Brain microvascular endothelial cell (primary cell): Measurements from ENCODE around the gene C1orf115.

Source experiments
- DNase-seq: peaks from one replicate; pipeline ENCODE4 v3.0.0-alpha.2; 2020
- H3K27ac ChIP-seq: fragments of 250-450 bp; sonication (Bioruptor Pico); 2 replicates; pipeline ENCODE4 v1.5.1; 2020; ENCODE audit warnings: mild to moderate bottlenecking, moderate library complexity
- H3K27me3 ChIP-seq: fragments of 250-450 bp; sonication (Bioruptor Pico); replicated peaks from 2 replicates; pipeline ENCODE4 v1.5.1; 2020; ENCODE audit warnings: mild to moderate bottlenecking
- H3K36me3 ChIP-seq: fragments of 250-450 bp; sonication (Bioruptor Pico); replicated peaks from 2 replicates; pipeline ENCODE4 v1.5.1; 2020; ENCODE audit warnings: mild to moderate bottlenecking
- H3K4me3 ChIP-seq: 2 replicates; pipeline ENCODE4 v1.5.1; 2011; ENCODE audit warnings: low read depth, mild to moderate bottlenecking, control low read depth, low read length, moderate library complexity
- in situ Hi-C: cut with HindIII; loops from 2 replicates; pipeline ENCODE4 v1.10.0; 2017; ENCODE audit warnings: low sequenced_read_pairs, low pct_ligation_motif_present
- TF ChIP-seq, protein P1 (sequence below): IDR thresholded peaks from 2 replicates; pipeline ENCODE4 v1.5.1; 2011; ENCODE audit warnings: low read depth, mild to moderate bottlenecking, moderate library complexity, low read length, control low read depth, inconsistent platforms; ENCODE audit errors: missing control alignments

Gene C1orf115

GRCh38 chr1:220742520-220742919 is 52.4 kb downstream of the C1orf115 start:
- no peak overlapping the region for H3K4me3 ChIP-seq
- H3K27me3 ChIP-seq = no peaks in the 10 kb centered on the region
- TF ChIP-seq, protein P1, sequence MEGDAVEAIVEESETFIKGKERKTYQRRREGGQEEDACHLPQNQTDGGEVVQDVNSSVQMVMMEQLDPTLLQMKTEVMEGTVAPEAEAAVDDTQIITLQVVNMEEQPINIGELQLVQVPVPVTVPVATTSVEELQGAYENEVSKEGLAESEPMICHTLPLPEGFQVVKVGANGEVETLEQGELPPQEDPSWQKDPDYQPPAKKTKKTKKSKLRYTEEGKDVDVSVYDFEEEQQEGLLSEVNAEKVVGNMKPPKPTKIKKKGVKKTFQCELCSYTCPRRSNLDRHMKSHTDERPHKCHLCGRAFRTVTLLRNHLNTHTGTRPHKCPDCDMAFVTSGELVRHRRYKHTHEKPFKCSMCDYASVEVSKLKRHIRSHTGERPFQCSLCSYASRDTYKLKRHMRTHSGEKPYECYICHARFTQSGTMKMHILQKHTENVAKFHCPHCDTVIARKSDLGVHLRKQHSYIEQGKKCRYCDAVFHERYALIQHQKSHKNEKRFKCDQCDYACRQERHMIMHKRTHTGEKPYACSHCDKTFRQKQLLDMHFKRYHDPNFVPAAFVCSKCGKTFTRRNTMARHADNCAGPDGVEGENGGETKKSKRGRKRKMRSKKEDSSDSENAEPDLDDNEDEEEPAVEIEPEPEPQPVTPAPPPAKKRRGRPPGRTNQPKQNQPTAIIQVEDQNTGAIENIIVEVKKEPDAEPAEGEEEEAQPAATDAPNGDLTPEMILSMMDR = no peak
- no peak for DNase-seq
- in situ Hi-C loops = no loop called here
- H3K36me3 ChIP-seq = no peaks in the 10 kb centered on the region
- no peak overlapping the region for H3K27ac ChIP-seq

DNA sequence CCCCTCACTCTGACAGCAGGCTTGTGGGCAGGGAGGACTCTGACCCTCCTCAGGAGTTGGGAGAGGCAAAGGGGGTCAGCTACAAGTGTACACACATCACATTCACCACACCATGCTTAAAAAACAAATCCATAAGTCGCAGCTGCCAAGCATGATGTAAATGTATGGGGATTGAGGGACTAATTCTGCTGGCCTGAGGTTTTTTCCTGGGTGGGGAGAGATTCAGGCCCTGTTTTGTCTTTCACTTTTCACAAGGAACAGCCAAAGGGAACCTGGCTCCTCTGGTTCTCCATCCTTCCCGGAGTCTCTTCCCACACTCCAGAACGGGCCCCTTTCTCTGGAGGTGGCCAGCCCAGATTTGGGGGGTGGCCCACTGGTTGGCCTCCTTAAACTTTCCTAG is 56.7 kb downstream of the C1orf115 start:
- H3K27ac ChIP-seq = no peak overlapping the region
- H3K4me3 ChIP-seq = no peak overlapping the region
- in situ Hi-C loops = no loop called here
- H3K27me3 ChIP-seq = no peaks in the 10 kb centered on the region
- DNase-seq = no peak
- TF ChIP-seq, protein P1 = no peak
- no peaks in the 10 kb centered on the region for H3K36me3 ChIP-seq

DNA sequence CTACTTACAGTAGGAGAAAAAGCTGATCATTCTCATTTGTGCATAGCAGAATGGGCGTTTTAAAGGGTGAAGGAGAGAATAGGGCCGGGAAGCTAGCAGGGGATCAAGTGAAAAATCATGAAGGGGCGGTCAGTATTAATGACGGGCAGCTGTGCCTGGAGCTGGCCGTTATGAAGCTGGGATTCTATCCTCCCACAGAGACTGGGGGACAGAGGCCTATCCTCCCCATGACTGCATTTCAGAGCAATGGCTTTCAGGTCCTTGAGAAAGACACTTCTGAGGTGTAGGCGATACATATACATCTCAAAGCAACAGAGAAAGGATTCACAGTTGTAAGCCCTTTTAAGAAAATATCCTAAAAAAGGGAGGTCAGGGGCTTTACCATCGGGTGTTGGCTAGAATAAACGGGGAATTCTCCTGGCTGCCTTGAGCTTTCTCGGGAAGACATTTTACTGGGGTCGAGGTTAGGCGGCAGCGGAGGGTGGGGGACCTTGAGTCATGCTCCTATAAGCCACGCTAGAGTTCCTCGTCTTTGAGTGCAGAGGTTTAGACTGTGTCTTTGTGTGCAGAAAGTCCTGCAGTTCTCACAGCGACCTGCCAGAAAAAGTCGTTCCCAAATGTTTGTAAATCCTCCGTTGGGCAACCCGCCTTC is 57.4 kb downstream of the C1orf115 start:
- Histone ChIP-seq H3K27me3 (no peaks in the 10 kb centered on the region), H3K27ac (no peak overlapping the region)
- DNase-seq = no peak

DNA sequence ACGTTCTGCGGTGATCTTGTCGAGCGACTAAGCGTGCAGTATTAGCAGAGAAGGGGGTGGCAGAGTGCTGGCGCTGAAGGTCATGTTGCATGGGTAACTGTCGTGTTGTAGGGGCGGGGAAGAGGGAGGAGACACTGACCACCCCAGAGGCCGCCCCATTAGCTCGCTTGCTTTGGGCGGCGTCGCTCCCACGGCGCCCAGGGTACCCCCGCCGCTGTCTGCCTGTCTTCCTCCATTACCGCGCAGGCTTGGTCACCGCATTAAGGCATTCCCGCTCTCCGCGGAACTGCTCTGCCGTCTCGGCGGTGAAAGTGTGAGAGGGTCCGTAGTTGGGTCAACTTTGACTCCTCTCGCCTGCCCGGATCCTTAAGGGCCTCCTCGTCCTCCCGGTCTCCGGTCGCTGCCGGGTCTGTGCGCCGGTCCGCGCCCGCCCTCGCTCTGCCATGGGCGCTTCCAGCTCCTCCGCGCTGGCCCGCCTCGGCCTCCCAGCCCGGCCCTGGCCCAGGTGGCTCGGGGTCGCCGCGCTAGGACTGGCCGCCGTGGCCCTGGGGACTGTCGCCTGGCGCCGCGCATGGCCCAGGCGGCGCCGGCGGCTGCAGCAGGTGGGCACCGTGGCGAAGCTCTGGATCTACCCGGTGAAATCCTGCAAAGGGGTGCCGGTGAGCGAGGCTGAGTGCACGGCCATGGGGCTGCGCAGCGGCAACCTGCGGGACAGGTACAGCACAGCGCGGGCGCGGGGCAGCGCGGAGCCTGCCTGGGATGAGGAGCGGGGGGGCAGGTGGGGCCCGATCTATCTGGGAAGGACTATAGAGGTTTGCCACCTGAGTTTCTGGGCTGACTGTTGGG is 58.1 kb downstream of the C1orf115 start, which contains the start of gene MTARC2:
MTARC2 (plus strand) TSS at position 234 of the 846 bp plus-strand sequence; CDS start at position 444, 210 bp downstream.
- peak; percentile 37 for DNase-seq
- Histone ChIP-seq H3K36me3 (no peaks in the 10 kb centered on the region), H3K27me3 (no peaks in the 10 kb centered on the region), H3K27ac (peak within 1 kb of the TSS; percentile 10), H3K4me3 (peak within 1 kb of the TSS; percentile 73)
- TF ChIP-seq, protein P1 = no peak
- in situ Hi-C loops = no loop called here

More for the DNA sequence above, 57.4 kb downstream of the C1orf115 start:
- Histone ChIP-seq H3K36me3 (no peaks in the 10 kb centered on the region), H3K4me3 (peak overlapping the region; percentile 73)
- in situ Hi-C loops = no loop called here
- TF ChIP-seq, protein P1 = no peak
